ENCODE measurements around the gene CYP2S1.

DNA sequence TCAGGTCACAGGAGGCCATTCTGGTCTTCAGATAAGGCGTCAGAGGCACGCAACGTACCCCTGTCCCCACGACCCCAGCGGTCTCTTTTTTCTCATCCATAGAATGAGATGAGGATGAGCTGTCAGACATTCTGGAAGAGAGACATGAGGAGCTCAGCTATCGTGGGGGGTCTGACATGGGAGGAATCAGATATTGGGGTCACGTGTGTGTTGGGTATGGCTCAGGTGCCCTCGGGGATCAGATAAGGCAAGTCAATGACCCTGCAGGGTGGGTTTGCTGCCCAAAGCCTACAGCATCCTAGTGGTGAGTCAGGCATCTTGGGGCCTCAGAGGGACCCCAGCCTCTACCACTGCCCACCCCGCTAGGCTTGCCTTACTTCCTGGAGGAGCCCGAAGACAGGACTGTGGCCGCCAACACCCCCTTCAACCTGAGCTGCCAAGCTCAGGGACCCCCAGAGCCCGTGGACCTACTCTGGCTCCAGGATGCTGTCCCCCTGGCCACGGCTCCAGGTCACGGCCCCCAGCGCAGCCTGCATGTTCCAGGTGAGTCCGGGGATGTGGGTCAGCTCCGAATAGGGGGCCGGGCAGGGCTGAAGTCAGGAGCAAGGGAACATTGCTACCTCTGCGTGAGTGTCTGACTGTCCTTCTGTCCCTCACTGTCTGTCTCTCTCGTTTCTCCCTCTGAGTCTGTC lies 28.6 kb downstream of the CYP2S1 start:
- TF ChIP-seq, protein P1, sequence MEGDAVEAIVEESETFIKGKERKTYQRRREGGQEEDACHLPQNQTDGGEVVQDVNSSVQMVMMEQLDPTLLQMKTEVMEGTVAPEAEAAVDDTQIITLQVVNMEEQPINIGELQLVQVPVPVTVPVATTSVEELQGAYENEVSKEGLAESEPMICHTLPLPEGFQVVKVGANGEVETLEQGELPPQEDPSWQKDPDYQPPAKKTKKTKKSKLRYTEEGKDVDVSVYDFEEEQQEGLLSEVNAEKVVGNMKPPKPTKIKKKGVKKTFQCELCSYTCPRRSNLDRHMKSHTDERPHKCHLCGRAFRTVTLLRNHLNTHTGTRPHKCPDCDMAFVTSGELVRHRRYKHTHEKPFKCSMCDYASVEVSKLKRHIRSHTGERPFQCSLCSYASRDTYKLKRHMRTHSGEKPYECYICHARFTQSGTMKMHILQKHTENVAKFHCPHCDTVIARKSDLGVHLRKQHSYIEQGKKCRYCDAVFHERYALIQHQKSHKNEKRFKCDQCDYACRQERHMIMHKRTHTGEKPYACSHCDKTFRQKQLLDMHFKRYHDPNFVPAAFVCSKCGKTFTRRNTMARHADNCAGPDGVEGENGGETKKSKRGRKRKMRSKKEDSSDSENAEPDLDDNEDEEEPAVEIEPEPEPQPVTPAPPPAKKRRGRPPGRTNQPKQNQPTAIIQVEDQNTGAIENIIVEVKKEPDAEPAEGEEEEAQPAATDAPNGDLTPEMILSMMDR (IDR thresholded peaks at IDR 0.05; ENCODE audit: poor library complexity, severe bottlenecking) = no peak
- TF ChIP-seq TAF1 (IDR thresholded peaks at IDR 0.05; ENCODE audit: low read depth) = no peak
- TF ChIP-seq, protein P2, sequence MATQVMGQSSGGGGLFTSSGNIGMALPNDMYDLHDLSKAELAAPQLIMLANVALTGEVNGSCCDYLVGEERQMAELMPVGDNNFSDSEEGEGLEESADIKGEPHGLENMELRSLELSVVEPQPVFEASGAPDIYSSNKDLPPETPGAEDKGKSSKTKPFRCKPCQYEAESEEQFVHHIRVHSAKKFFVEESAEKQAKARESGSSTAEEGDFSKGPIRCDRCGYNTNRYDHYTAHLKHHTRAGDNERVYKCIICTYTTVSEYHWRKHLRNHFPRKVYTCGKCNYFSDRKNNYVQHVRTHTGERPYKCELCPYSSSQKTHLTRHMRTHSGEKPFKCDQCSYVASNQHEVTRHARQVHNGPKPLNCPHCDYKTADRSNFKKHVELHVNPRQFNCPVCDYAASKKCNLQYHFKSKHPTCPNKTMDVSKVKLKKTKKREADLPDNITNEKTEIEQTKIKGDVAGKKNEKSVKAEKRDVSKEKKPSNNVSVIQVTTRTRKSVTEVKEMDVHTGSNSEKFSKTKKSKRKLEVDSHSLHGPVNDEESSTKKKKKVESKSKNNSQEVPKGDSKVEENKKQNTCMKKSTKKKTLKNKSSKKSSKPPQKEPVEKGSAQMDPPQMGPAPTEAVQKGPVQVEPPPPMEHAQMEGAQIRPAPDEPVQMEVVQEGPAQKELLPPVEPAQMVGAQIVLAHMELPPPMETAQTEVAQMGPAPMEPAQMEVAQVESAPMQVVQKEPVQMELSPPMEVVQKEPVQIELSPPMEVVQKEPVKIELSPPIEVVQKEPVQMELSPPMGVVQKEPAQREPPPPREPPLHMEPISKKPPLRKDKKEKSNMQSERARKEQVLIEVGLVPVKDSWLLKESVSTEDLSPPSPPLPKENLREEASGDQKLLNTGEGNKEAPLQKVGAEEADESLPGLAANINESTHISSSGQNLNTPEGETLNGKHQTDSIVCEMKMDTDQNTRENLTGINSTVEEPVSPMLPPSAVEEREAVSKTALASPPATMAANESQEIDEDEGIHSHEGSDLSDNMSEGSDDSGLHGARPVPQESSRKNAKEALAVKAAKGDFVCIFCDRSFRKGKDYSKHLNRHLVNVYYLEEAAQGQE (IDR thresholded peaks at IDR 0.05; ENCODE audit: borderline replicate concordance) = no peak
- TF ChIP-seq EP300 (conservative IDR thresholded peaks at IDR 0.05; ENCODE audit: poor library complexity, severe bottlenecking) = no peak
- no peak for TF ChIP-seq EZH2 (IDR thresholded peaks at IDR 0.05; ENCODE audit: borderline replicate concordance, insufficient read depth, low read length, poor library complexity, severe bottlenecking)
- TF ChIP-seq POLR2AphosphoS5 (IDR thresholded peaks at IDR 0.05) = no peak
- TF ChIP-seq RAD21 (conservative IDR thresholded peaks at IDR 0.05) = no peak

Measured in neural cell (in vitro differentiated cells).